ENCODE measurements around the gene ACTG1.

ACTG1 gene

GRCh38 chr17:81512562-81513371, at the start of gene ACTG1:
Gene ACTG1, minus strand, starts transcription at chr17:81512799. Its CDS starts 445 bp downstream, at chr17:81512354.
- peak within 1 kb of the TSS; percentile 84 for H3K4me3 ChIP-seq (ENCODE audit: low read depth, low read length)
- no peak for TF ChIP-seq CTCF (IDR thresholded peaks at IDR 0.05; ENCODE audit: low read depth, low read length, missing control alignments)
- no peak for DNase-seq (ENCODE audit: low read depth)

- no peak for TF ChIP-seq CTCF (IDR thresholded peaks at IDR 0.05; ENCODE audit: low read depth, low read length, missing control alignments)
- DNase-seq (ENCODE audit: low read depth) = no peak
- H3K4me3 ChIP-seq (ENCODE audit: low read depth, low read length) = no peak overlapping the region
Measured at GRCh38 chr17:81561494-81561885, 48.9 kb upstream of the ACTG1 start.

- H3K4me3 ChIP-seq (ENCODE audit: low read depth, low read length) = no peak overlapping the region
- no peak for DNase-seq (ENCODE audit: low read depth)
- no peak for TF ChIP-seq CTCF (IDR thresholded peaks at IDR 0.05; ENCODE audit: low read depth, low read length, missing control alignments)
Measured at GRCh38 chr17:81558941-81559806, 46.6 kb upstream of the ACTG1 start.

- no peak for TF ChIP-seq CTCF (IDR thresholded peaks at IDR 0.05; ENCODE audit: low read depth, low read length, missing control alignments)
- no peak for DNase-seq (ENCODE audit: low read depth)
- H3K4me3 ChIP-seq (ENCODE audit: low read depth, low read length) = no peak overlapping the region
Measured at GRCh38 chr17:81558115-81558468, 45.5 kb upstream of the ACTG1 start.

GRCh38 chr17:81557276-81558114, 44.9 kb upstream of the ACTG1 start:
- DNase-seq (ENCODE audit: low read depth) = no peak
- H3K4me3 ChIP-seq (ENCODE audit: low read depth, low read length) = no peak overlapping the region
- no peak for TF ChIP-seq CTCF (IDR thresholded peaks at IDR 0.05; ENCODE audit: low read depth, low read length, missing control alignments)

- DNase-seq (ENCODE audit: low read depth) = no peak
- H3K4me3 ChIP-seq (ENCODE audit: low read depth, low read length) = no peak overlapping the region
- TF ChIP-seq CTCF (IDR thresholded peaks at IDR 0.05; ENCODE audit: low read depth, low read length, missing control alignments) = no peak
Measured at GRCh38 chr17:81556863-81557262, 44.3 kb upstream of the ACTG1 start.

Data from GM12864 (cell line).